Activated CD4-positive, alpha-beta T cell treated with anti-CD3 and anti-CD28 coated beads, Interleukin-2, amount 10 ng/mL, durations not matched to agents 24 days and 14 days (primary cell): Measurements from ENCODE around the gene FIP1L1. TPM values are rescaled to one million over a fixed set of nuclear protein-coding genes. Genes with fewer than 3 reads are reported as not detected.

ENCODE experiments used
- DNase-seq: peaks from one replicate; pipeline ENCODE4 v3.0.0; 2022
- H3K27ac Mint-ChIP-seq: one replicate; pipeline ENCODE4 v1.8.0; 2022; ENCODE audit warnings: mild to moderate bottlenecking, mixed read lengths
- H3K27me3 Mint-ChIP-seq: one replicate; pipeline ENCODE4 v1.8.0; 2022; ENCODE audit warnings: mixed read lengths
- H3K36me3 Mint-ChIP-seq: one replicate; pipeline ENCODE4 v1.8.0; 2022; ENCODE audit warnings: low read depth, mild to moderate bottlenecking, mixed read lengths
- H3K4me1 Mint-ChIP-seq: one replicate; pipeline ENCODE4 v1.8.0; 2021; ENCODE audit warnings: mixed read lengths
- H3K4me3 Mint-ChIP-seq: one replicate; pipeline ENCODE4 v1.8.0; 2022; ENCODE audit warnings: mild to moderate bottlenecking, moderate library complexity, mixed read lengths
- H3K9me3 Mint-ChIP-seq: one replicate; pipeline ENCODE4 v1.8.0; 2021; ENCODE audit warnings: mixed read lengths
- intact Hi-C: fragments of 100-400 bp; cut with micrococcal nuclease; formaldehyde crosslinking; loops from one replicate; pipeline ENCODE4 v1.15.1; 2023
- total RNA-seq: library from RNA; stranded (reverse); gene quantifications from 2 replicates; pipeline ENCODE4 v1.2.3, GENCODE V29; 2022

The FIP1L1 gene
- total RNA-seq, 1 donor from 2014 or later: 111 TPM

- no peaks in the 10 kb centered on the region for H3K4me1 Mint-ChIP-seq
- DNase-seq: no peak
- no peaks in the 10 kb centered on the region for H3K9me3 Mint-ChIP-seq
- H3K4me3 Mint-ChIP-seq: no peak overlapping the region
- no peak overlapping the region for H3K27ac Mint-ChIP-seq
- no peaks in the 10 kb centered on the region for H3K36me3 Mint-ChIP-seq
- intact Hi-C loops: no loop called here
- peaks cover 23% of the 10 kb centered on the region for H3K27me3 Mint-ChIP-seq
These were observed 110.3 kb downstream of the FIP1L1 start for GRCh38 chr4:53487766-53488165.

- no peak for DNase-seq
- Mint-ChIP-seq H3K36me3 (no peaks in the 10 kb centered on the region), H3K27ac (no peak overlapping the region), H3K27me3 (peaks cover 18% of the 10 kb centered on the region), H3K4me1 (no peaks in the 10 kb centered on the region), H3K9me3 (no peaks in the 10 kb centered on the region), H3K4me3 (no peak overlapping the region)
- intact Hi-C loops: no loop called here
These were observed 111.9 kb downstream of the FIP1L1 start for GRCh38 chr4:53489279-53489889.

- no peaks in the 10 kb centered on the region for H3K4me1 Mint-ChIP-seq
- peaks cover 15% of the 10 kb centered on the region for H3K27me3 Mint-ChIP-seq
- intact Hi-C loops: loop anchor here (5.0 kb wide), 1 partner anchor 312 kb away; no protein-coding TSS in a partner anchor
- H3K36me3 Mint-ChIP-seq: no peaks in the 10 kb centered on the region
- no peak for DNase-seq
- no peaks in the 10 kb centered on the region for H3K9me3 Mint-ChIP-seq
- no peak overlapping the region for H3K4me3 Mint-ChIP-seq
- no peak overlapping the region for H3K27ac Mint-ChIP-seq
These were observed 112.9 kb downstream of the FIP1L1 start for GRCh38 chr4:53490161-53490956.

- Mint-ChIP-seq H3K9me3 (no peaks in the 10 kb centered on the region), H3K4me3 (no peak overlapping the region), H3K27ac (no peak overlapping the region), H3K36me3 (no peaks in the 10 kb centered on the region), H3K4me1 (no peaks in the 10 kb centered on the region), H3K27me3 (peaks cover 12% of the 10 kb centered on the region)
- intact Hi-C loops: loop anchor here (5.0 kb wide), 1 partner anchor 311 kb away; no protein-coding TSS in a partner anchor
- DNase-seq: no peak
These were observed 113.7 kb downstream of the FIP1L1 start for GRCh38 chr4:53490965-53491622.

- intact Hi-C loops: loop anchor here (5.0 kb wide), 1 partner anchor 307 kb away; no protein-coding TSS in a partner anchor
- Mint-ChIP-seq H3K36me3 (no peaks in the 10 kb centered on the region), H3K4me3 (no peak overlapping the region), H3K9me3 (no peaks in the 10 kb centered on the region), H3K27me3 (no peaks in the 10 kb centered on the region), H3K27ac (no peak overlapping the region), H3K4me1 (no peaks in the 10 kb centered on the region)
- DNase-seq: no peak
These were observed 117.4 kb downstream of the FIP1L1 start for GRCh38 chr4:53494851-53495250.

- Mint-ChIP-seq H3K27me3 (no peaks in the 10 kb centered on the region), H3K4me1 (no peaks in the 10 kb centered on the region), H3K36me3 (no peaks in the 10 kb centered on the region), H3K27ac (no peak overlapping the region), H3K9me3 (no peaks in the 10 kb centered on the region), H3K4me3 (no peak overlapping the region)
- no peak for DNase-seq
- intact Hi-C loops: no loop called here
These were observed 120.2 kb downstream of the FIP1L1 start for GRCh38 chr4:53497487-53498244.

- Mint-ChIP-seq H3K9me3 (no peaks in the 10 kb centered on the region), H3K4me1 (no peaks in the 10 kb centered on the region), H3K27ac (no peak overlapping the region), H3K36me3 (no peaks in the 10 kb centered on the region), H3K4me3 (no peak overlapping the region), H3K27me3 (no peaks in the 10 kb centered on the region)
- intact Hi-C loops: no loop called here
- no peak for DNase-seq
These were observed 121.3 kb downstream of the FIP1L1 start for GRCh38 chr4:53498706-53499105.

- Mint-ChIP-seq H3K27me3 (no peaks in the 10 kb centered on the region), H3K4me1 (no peaks in the 10 kb centered on the region), H3K36me3 (no peaks in the 10 kb centered on the region), H3K27ac (no peak overlapping the region), H3K9me3 (no peaks in the 10 kb centered on the region), H3K4me3 (no peak overlapping the region)
- DNase-seq: no peak
- intact Hi-C loops: no loop called here
These were observed 122.3 kb downstream of the FIP1L1 start for GRCh38 chr4:53499791-53500190.

GRCh38 chr4:53500546-53500945, 123.1 kb downstream of the FIP1L1 start:
- Mint-ChIP-seq H3K4me3 (no peak overlapping the region), H3K4me1 (no peaks in the 10 kb centered on the region), H3K27me3 (no peaks in the 10 kb centered on the region), H3K9me3 (no peaks in the 10 kb centered on the region), H3K36me3 (no peaks in the 10 kb centered on the region), H3K27ac (no peak overlapping the region)
- intact Hi-C loops: no loop called here
- no peak for DNase-seq

- H3K36me3 Mint-ChIP-seq: no peaks in the 10 kb centered on the region
- H3K4me3 Mint-ChIP-seq: no peak overlapping the region
- H3K27me3 Mint-ChIP-seq: no peaks in the 10 kb centered on the region
- H3K27ac Mint-ChIP-seq: no peak overlapping the region
- no peak for DNase-seq
- intact Hi-C loops: no loop called here
- H3K4me1 Mint-ChIP-seq: no peaks in the 10 kb centered on the region
- no peaks in the 10 kb centered on the region for H3K9me3 Mint-ChIP-seq
These were observed 124.1 kb downstream of the FIP1L1 start for GRCh38 chr4:53501561-53501960.

GRCh38 chr4:53502094-53502493, 124.7 kb downstream of the FIP1L1 start:
- DNase-seq: no peak
- H3K27me3 Mint-ChIP-seq: no peaks in the 10 kb centered on the region
- no peaks in the 10 kb centered on the region for H3K4me1 Mint-ChIP-seq
- H3K36me3 Mint-ChIP-seq: no peaks in the 10 kb centered on the region
- H3K9me3 Mint-ChIP-seq: no peaks in the 10 kb centered on the region
- intact Hi-C loops: no loop called here
- H3K4me3 Mint-ChIP-seq: no peak overlapping the region
- H3K27ac Mint-ChIP-seq: no peak overlapping the region

GRCh38 chr4:53505947-53506346, 128.5 kb downstream of the FIP1L1 start:
- Mint-ChIP-seq H3K27ac (no peak overlapping the region), H3K36me3 (no peaks in the 10 kb centered on the region), H3K4me1 (no peaks in the 10 kb centered on the region), H3K9me3 (no peaks in the 10 kb centered on the region), H3K4me3 (no peak overlapping the region), H3K27me3 (peaks cover 6% of the 10 kb centered on the region)
- intact Hi-C loops: no loop called here
- no peak for DNase-seq

GRCh38 chr4:53507058-53507457, 129.6 kb downstream of the FIP1L1 start:
- no peaks in the 10 kb centered on the region for H3K9me3 Mint-ChIP-seq
- no peak for DNase-seq
- H3K4me3 Mint-ChIP-seq: no peak overlapping the region
- no peaks in the 10 kb centered on the region for H3K4me1 Mint-ChIP-seq
- no peak overlapping the region for H3K27ac Mint-ChIP-seq
- intact Hi-C loops: no loop called here
- peaks cover 6% of the 10 kb centered on the region for H3K27me3 Mint-ChIP-seq
- H3K36me3 Mint-ChIP-seq: no peaks in the 10 kb centered on the region
